PC-3 (cell line): ENCODE data around the gene ACAP3. TPM values are rescaled to one million over a fixed set of nuclear protein-coding genes. Genes with fewer than 3 reads are reported as not detected.
"Not testable (repeated sequence)": the region's sequence is repeated elsewhere in the genome, so short reads cannot be mapped to it uniquely, and the experiment has no call there.

Experiments used
- ATAC-seq: fragments of 200-7000 bp; cut with Tn5 transposase; 2 replicates; pipeline ENCODE4 v1.9.1; 2020; ENCODE audit warnings: mild to moderate bottlenecking, moderate library complexity
- BruUV-seq: library from RNA; stranded (reverse); fragments of 400-500 nt; replicated peaks from 2 replicates; lab custom pipeline; 2021; lab: Mats Ljungman, UMichigan
- CTCF ChIA-PET: fragments of 300-600 bp; sonication (Branson Sonifier 250); formaldehyde crosslinking; loops from one replicate; lab custom pipeline; 2022; ENCODE audit warnings: antibody characterized with exemption; lab: Charles Lee
- POLR2A ChIA-PET: fragments of 300-600 bp; sonication (Branson Sonifier 250); formaldehyde crosslinking; loops from one replicate; lab custom pipeline; 2022; ENCODE audit warnings: antibody characterized with exemption; ENCODE audit not compliant: unreplicated experiment; lab: Charles Lee
- DNase-seq: peaks from one replicate; pipeline ENCODE4 v3.0.0-alpha.2; 2015
- H2AFZ ChIP-seq: fragments of 300-600 bp; sonication (generic); 2 replicates; pipeline ENCODE4 v1.6.0; 2016; ENCODE audit warnings: antibody characterized with exemption, low read length
- H3F3A ChIP-seq: fragments of 300-600 bp; sonication (generic); one replicate; pipeline ENCODE4 v1.6.0; 2017; ENCODE audit warnings: antibody characterized with exemption, low read length, control low read depth, mild to moderate bottlenecking; ENCODE audit not compliant: unreplicated experiment
- H3K27ac ChIP-seq: fragments of 300-600 bp; sonication (generic); 2 replicates; pipeline ENCODE4 v1.5.1; 2016; ENCODE audit warnings: mild to moderate bottlenecking, low read length
- H3K27me3 ChIP-seq: fragments of 300-600 bp; sonication (generic); 2 replicates; pipeline ENCODE4 v1.6.1; 2016; ENCODE audit warnings: low read length, mixed read lengths
- H3K36me3 ChIP-seq: fragments of 300-600 bp; sonication (generic); 2 replicates; pipeline ENCODE4 v1.6.1; 2016; ENCODE audit warnings: low read depth, mixed run types, low read length, mixed read lengths
- H3K4me1 ChIP-seq: fragments of 300-600 bp; sonication (generic); 2 replicates; pipeline ENCODE4 v1.5.1; 2016; ENCODE audit warnings: low read length; ENCODE audit not compliant: insufficient read depth
- H3K4me2 ChIP-seq: fragments of 300-600 bp; sonication (generic); 2 replicates; pipeline ENCODE4 v1.6.0; 2016; ENCODE audit warnings: low read length
- H3K4me3 ChIP-seq: fragments of 300-600 bp; sonication (generic); 2 replicates; pipeline ENCODE4 v1.5.1; 2016; ENCODE audit warnings: mild to moderate bottlenecking, low read length, mixed read lengths
- H3K79me2 ChIP-seq: fragments of 300-600 bp; sonication (generic); 2 replicates; pipeline ENCODE4 v1.6.1; 2017; ENCODE audit warnings: low read length, mixed read lengths
- H3K9ac ChIP-seq: fragments of 300-600 bp; sonication (generic); 2 replicates; pipeline ENCODE4 v1.6.0; 2016; ENCODE audit warnings: mild to moderate bottlenecking, low read length
- H3K9me2 ChIP-seq: fragments of 300-600 bp; sonication (generic); replicated peaks from 2 replicates; pipeline ENCODE4 v1.6.1; 2016; ENCODE audit warnings: mixed run types, low read length, mixed read lengths
- H3K9me3 ChIP-seq: fragments of 300-600 bp; sonication (generic); 2 replicates; pipeline ENCODE4 v1.6.1; 2016; ENCODE audit warnings: low read length, mixed read lengths
- H4K20me1 ChIP-seq: fragments of 300-600 bp; sonication (generic); 2 replicates; pipeline ENCODE4 v1.6.1; 2016; ENCODE audit warnings: low read length, mixed read lengths
- CTCF ChIP-seq: fragments of 300-600 bp; sonication (generic); conservative IDR thresholded peaks from 2 replicates; pipeline ENCODE4 v1.5.1; 2017; ENCODE audit warnings: antibody characterized with exemption, low read depth, mild to moderate bottlenecking, low read length
- EZH2 ChIP-seq: fragments of 300-600 bp; sonication (generic); IDR thresholded peaks from one replicate; pipeline ENCODE4 v1.6.1; 2017; ENCODE audit warnings: antibody characterized with exemption, mild to moderate bottlenecking, low read length; ENCODE audit not compliant: unreplicated experiment
- EZH2phosphoT487 ChIP-seq: fragments of 300-600 bp; sonication (generic); IDR thresholded peaks from 2 replicates; pipeline ENCODE4 v1.6.1; 2018; ENCODE audit warnings: mild to moderate bottlenecking, antibody characterized with exemption, low read length, borderline replicate concordance
- intact Hi-C: fragments of 100-400 bp; cut with micrococcal nuclease; formaldehyde crosslinking; loops from 2 replicates; pipeline ENCODE4 v1.9.0; 2023
- total RNA-seq: library from RNA; depleted of rRNA; stranded (reverse); fragments of >200 nt; gene quantifications from 2 replicates; pipeline ENCODE4 v1.2.3, GENCODE V29; 2014

Gene ACAP3
- total RNA-seq, 1 experiment from 2014 or later = 116 TPM

- peaks cover 1% of the 10 kb centered on the region for H3K4me1 ChIP-seq
- H2AFZ ChIP-seq = no peak overlapping the region
- no peak overlapping the region for H3K4me3 ChIP-seq
- BruUV-seq = no TSS peak
- no peaks in the 10 kb centered on the region for H3K9me3 ChIP-seq
- H3K79me2 ChIP-seq = peaks cover 8% of the 10 kb centered on the region; the same call in 1 of the 2 replicates
- ATAC-seq (no peak), DNase-seq (no peak)
- intact Hi-C loops = no loop called here
- no peaks in the 10 kb centered on the region for H3K27me3 ChIP-seq
- peaks cover 42% of the 10 kb centered on the region for H3K36me3 ChIP-seq
- H3K27ac ChIP-seq = no peak overlapping the region
- H3K4me2 ChIP-seq = no peak overlapping the region
- ChIA-PET POLR2A (no interaction called here), CTCF (no interaction called here)
- no peaks in the 10 kb centered on the region for H3K9me2 ChIP-seq
- no peaks in the 10 kb centered on the region for H3F3A ChIP-seq
- H4K20me1 ChIP-seq = no peaks in the 10 kb centered on the region
- H3K9ac ChIP-seq = no peak overlapping the region
- no peak for TF ChIP-seq EZH2
- no peak for TF ChIP-seq CTCF
- no peak for TF ChIP-seq EZH2phosphoT487
Measured at GRCh38 chr1:1253314-1253713, 54.4 kb downstream of the ACAP3 start.

- ATAC-seq (no peak), DNase-seq (no peak)
- BruUV-seq = no TSS peak
- no peaks in the 10 kb centered on the region for H3F3A ChIP-seq
- no peaks in the 10 kb centered on the region for H3K79me2 ChIP-seq
- POLR2A ChIA-PET = no interaction called here
- intact Hi-C loops = no loop called here
- H3K9ac ChIP-seq = no peak overlapping the region
- H3K9me2 ChIP-seq = no peaks in the 10 kb centered on the region
- CTCF ChIA-PET = interaction anchor here (0.6 to 1.3 kb wide), 4 partner anchors 14 to 129 kb away, joined by 3 to 6 read pairs (median 4); no protein-coding TSS in a partner anchor
- TF ChIP-seq EZH2phosphoT487 = no peak
- TF ChIP-seq CTCF = no peak
- TF ChIP-seq EZH2 = no peak
- no peak overlapping the region for H3K4me2 ChIP-seq
- H2AFZ ChIP-seq = no peak overlapping the region
- no peaks in the 10 kb centered on the region for H4K20me1 ChIP-seq
- H3K27me3 ChIP-seq = no peaks in the 10 kb centered on the region
- no peak overlapping the region for H3K27ac ChIP-seq
- H3K4me3 ChIP-seq = no peak overlapping the region
- peaks cover 32% of the 10 kb centered on the region for H3K36me3 ChIP-seq
- H3K9me3 ChIP-seq = no peaks in the 10 kb centered on the region
- no peaks in the 10 kb centered on the region for H3K4me1 ChIP-seq
Measured at GRCh38 chr1:1250786-1251284, 56.9 kb downstream of the ACAP3 start.

GRCh38 chr1:1248009-1248913, 59.5 kb downstream of the ACAP3 start:
- DNase-seq, BruUV-seq, H4K20me1 ChIP-seq, H3K36me3 ChIP-seq, H3K79me2 ChIP-seq, H3K4me2 ChIP-seq, H3K4me1 ChIP-seq, H2AFZ ChIP-seq, H3K9ac ChIP-seq, H3K27ac ChIP-seq, H3F3A ChIP-seq, CTCF ChIA-PET, intact Hi-C loops, H3K9me3 ChIP-seq, H3K9me2 ChIP-seq, H3K4me3 ChIP-seq, H3K27me3 ChIP-seq: not testable (repeated sequence)
- peak; percentile 3; the same call in 1 of the 2 replicates for ATAC-seq
- POLR2A ChIA-PET = interaction anchor here (0.6 kb wide), 1 partner anchor 16 kb away, joined by 4 read pairs; no protein-coding TSS in a partner anchor
